Smooth muscle cell (in vitro differentiated cells): ENCODE results near the gene RNF125. TPM values are rescaled to one million over a fixed set of nuclear protein-coding genes. Genes with fewer than 3 reads are reported as not detected.
"Not testable (repeated sequence)": the region's sequence is repeated elsewhere in the genome, so short reads cannot be mapped to it uniquely, and the experiment has no call there.

Experiments
- DNase-seq: peaks from one replicate; lab custom pipeline; 2025; ENCODE audit not compliant: unreplicated experiment; lab: John Stamatoyannopoulos, UW
- H2AFZ ChIP-seq: fragments of 200-600 bp; sonication (generic); 2 replicates; pipeline ENCODE4 v1.6.0; 2016; ENCODE audit warnings: antibody characterized with exemption, low read depth, mild to moderate bottlenecking
- H3F3A ChIP-seq: fragments of 200-600 bp; sonication (generic); 2 replicates; pipeline ENCODE4 v1.6.0; 2017; ENCODE audit warnings: antibody characterized with exemption, low read depth
- H3K27ac ChIP-seq: fragments of 200-600 bp; sonication (generic); 2 replicates; pipeline ENCODE4 v1.5.1; 2016; ENCODE audit warnings: low read depth, mild to moderate bottlenecking
- H3K27me3 ChIP-seq: fragments of 200-600 bp; sonication (generic); 2 replicates; pipeline ENCODE4 v1.6.1; 2016; ENCODE audit warnings: low read depth, mild to moderate bottlenecking
- H3K36me3 ChIP-seq: fragments of 200-600 bp; sonication (generic); 2 replicates; pipeline ENCODE4 v1.5.1; 2016; ENCODE audit warnings: low read depth
- H3K4me1 ChIP-seq: fragments of 200-600 bp; sonication (generic); 2 replicates; pipeline ENCODE4 v1.5.1; 2016; ENCODE audit warnings: low read depth
- H3K4me2 ChIP-seq: fragments of 200-600 bp; sonication (generic); 2 replicates; pipeline ENCODE4 v1.6.0; 2016; ENCODE audit warnings: mild to moderate bottlenecking
- H3K4me3 ChIP-seq: fragments of 200-600 bp; sonication (generic); 2 replicates; pipeline ENCODE4 v1.5.1; 2016; ENCODE audit warnings: mild to moderate bottlenecking
- H3K79me2 ChIP-seq: fragments of 200-600 bp; sonication (generic); 2 replicates; pipeline ENCODE4 v1.6.0; 2016; ENCODE audit warnings: low read depth, mild to moderate bottlenecking
- H3K9ac ChIP-seq: fragments of 200-600 bp; sonication (generic); 2 replicates; pipeline ENCODE4 v1.6.0; 2016; ENCODE audit warnings: low read depth
- H3K9me3 ChIP-seq: fragments of 200-600 bp; sonication (generic); replicated peaks from 2 replicates; pipeline ENCODE4 v1.5.1; 2016; ENCODE audit warnings: low read depth
- H4K20me1 ChIP-seq: fragments of 200-600 bp; sonication (generic); 2 replicates; pipeline ENCODE4 v1.6.0; 2016; ENCODE audit warnings: low read depth
- WGBS: methylation state at CpG from one replicate; pipeline ENCODE4 v1.1.7; 2016; ENCODE audit warnings: low lambda C conversion rate; 5-methylcytosine and 5-hydroxymethylcytosine counted together
- polyA plus RNA-seq: library from polyadenylated mRNA; unstranded; fragments of >200 nt; fragmentation: Nextera tagmentation; extraction: Ambion mirVana; gene quantifications from 2 replicates; pipeline ENCODE4 v1.2.1, GENCODE V29; 2016
- total RNA-seq: library from RNA; depleted of rRNA; stranded (reverse); fragments of >200 nt; gene quantifications from 2 replicates; pipeline ENCODE4 v1.2.3, GENCODE V29; 2014
- TF ChIP-seq, protein P1 (sequence below): fragments of 200-600 bp; sonication (generic); IDR thresholded peaks from 2 replicates; pipeline ENCODE4 v1.5.1; 2017; ENCODE audit warnings: borderline replicate concordance, mild to moderate bottlenecking, antibody characterized with exemption; ENCODE audit not compliant: insufficient read depth, poor library complexity, severe bottlenecking

RNF125 gene
- total and polyA plus RNA-seq, 2 experiments from 2014 or later = 0.09 TPM; not detected in 1

DNA sequence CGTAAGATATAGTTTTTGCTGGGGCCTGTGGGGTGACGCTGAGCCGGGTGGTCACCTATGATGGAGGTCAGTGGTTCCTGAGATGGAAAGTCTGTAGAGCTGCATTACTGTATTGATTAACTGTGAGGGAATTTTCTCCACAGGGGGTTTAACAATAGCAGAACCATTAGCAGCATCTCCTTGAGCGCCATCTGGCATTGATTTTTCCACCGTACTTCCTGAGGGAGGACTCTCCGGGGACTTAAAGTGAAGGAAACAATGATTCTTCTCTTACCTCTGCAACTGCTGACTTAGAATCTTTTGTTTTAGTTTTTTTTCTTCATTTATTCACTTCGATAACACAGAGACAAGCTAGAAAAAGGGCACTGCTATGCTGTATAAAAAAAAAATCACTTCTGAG, 22.6 kb upstream of the RNF125 start:
- Histone ChIP-seq H4K20me1 (no peaks in the 10 kb centered on the region), H3K27ac (no peak overlapping the region), H3K9ac (no peak overlapping the region), H3K4me3 (no peak overlapping the region), H3F3A (no peaks in the 10 kb centered on the region), H3K79me2 (no peaks in the 10 kb centered on the region), H2AFZ (no peak overlapping the region), H3K4me2 (no peak overlapping the region), H3K9me3 (no peaks in the 10 kb centered on the region), H3K27me3 (no peaks in the 10 kb centered on the region), H3K4me1 (no peaks in the 10 kb centered on the region), H3K36me3 (no peaks in the 10 kb centered on the region)
- DNase-seq = no peak
- 91% methylated on average over 7 of the region's 7 CpGs for WGBS
- TF ChIP-seq, protein P1, sequence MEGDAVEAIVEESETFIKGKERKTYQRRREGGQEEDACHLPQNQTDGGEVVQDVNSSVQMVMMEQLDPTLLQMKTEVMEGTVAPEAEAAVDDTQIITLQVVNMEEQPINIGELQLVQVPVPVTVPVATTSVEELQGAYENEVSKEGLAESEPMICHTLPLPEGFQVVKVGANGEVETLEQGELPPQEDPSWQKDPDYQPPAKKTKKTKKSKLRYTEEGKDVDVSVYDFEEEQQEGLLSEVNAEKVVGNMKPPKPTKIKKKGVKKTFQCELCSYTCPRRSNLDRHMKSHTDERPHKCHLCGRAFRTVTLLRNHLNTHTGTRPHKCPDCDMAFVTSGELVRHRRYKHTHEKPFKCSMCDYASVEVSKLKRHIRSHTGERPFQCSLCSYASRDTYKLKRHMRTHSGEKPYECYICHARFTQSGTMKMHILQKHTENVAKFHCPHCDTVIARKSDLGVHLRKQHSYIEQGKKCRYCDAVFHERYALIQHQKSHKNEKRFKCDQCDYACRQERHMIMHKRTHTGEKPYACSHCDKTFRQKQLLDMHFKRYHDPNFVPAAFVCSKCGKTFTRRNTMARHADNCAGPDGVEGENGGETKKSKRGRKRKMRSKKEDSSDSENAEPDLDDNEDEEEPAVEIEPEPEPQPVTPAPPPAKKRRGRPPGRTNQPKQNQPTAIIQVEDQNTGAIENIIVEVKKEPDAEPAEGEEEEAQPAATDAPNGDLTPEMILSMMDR = no peak

DNA sequence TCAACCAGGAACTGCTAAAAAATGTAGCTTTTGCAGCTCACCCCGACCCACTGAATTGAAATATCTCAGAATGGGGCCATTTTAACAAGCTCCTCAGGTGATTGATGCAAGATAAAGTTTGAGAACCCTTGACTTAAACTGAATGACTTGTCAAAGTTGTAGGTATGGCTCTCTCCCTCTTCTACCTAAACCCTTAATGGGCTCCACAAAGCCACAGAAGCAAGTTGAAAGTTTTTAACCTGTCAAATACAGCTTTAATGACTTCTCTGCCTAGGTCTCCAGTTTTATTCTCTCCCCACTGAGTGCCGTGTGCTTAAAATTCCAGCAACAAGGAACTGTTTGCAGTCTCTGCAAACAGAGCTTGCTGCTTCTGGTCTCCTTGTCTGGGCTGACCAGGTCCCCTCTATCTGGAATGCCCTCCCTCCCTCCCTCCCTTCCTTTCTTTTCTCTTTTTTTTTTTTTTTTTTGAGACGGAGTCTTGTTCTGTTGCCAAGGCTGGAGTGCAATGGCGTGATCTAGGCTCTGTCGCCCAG, 19.7 kb upstream of the RNF125 start:
- no peaks in the 10 kb centered on the region for H3K9me3 ChIP-seq
- DNase-seq = no peak
- no peak overlapping the region for H3K4me3 ChIP-seq
- H3K4me2 ChIP-seq = no peak overlapping the region
- no peak overlapping the region for H3K27ac ChIP-seq
- H4K20me1 ChIP-seq = no peaks in the 10 kb centered on the region
- TF ChIP-seq, protein P1 = no peak
- H3K27me3 ChIP-seq = no peaks in the 10 kb centered on the region
- no peak overlapping the region for H2AFZ ChIP-seq
- H3K79me2 ChIP-seq = no peaks in the 10 kb centered on the region
- H3K9ac ChIP-seq = no peak overlapping the region
- 75% methylated on average over 2 of the region's 5 CpGs for WGBS
- no peaks in the 10 kb centered on the region for H3K36me3 ChIP-seq
- no peaks in the 10 kb centered on the region for H3K4me1 ChIP-seq
- H3F3A ChIP-seq = no peaks in the 10 kb centered on the region

DNA sequence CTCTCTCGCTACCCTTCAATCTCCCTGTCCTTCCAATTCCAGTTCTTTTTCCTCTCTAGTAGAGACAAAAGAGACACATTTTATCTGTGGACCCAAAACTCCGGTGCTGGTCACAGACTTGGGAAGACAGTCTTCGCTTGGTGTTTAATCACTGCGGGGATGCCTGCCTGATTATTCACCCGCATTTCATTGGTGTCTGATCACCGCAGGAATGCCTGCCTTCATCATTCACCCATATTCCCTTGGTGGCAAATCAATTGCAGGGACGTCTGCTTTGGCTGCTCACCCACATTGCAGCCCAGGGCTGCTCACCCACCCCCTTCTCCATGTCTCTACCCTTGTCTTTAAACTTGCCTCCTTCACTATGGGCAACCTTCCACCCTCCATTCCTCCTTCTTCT, 17.5 kb upstream of the RNF125 start:
- not testable (repeated sequence) for H3F3A ChIP-seq, H3K27me3 ChIP-seq, DNase-seq

DNA sequence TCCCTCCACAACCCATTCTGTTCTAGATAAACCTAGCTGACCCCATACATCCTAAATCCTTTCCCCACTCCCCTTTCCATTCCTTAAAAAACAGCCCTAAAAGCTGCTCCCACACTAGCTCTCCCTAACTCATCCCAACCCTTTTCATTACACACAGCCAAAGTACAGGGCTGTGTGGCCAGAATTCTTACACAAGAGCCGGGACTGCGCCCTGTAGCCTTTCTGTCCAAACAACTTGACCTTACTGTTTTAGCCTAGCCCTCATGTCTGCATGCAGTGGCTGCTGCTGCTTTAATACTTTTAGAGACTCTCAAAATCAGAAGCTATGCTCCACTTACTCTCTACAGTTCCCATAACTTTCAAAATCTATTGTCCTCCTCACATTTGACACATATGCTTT, 14.8 kb upstream of the RNF125 start:
- H3K27me3 ChIP-seq, H3K79me2 ChIP-seq, H3K9me3 ChIP-seq, H3K9ac ChIP-seq, H3K36me3 ChIP-seq, H3F3A ChIP-seq, H3K4me1 ChIP-seq, H3K27ac ChIP-seq, H2AFZ ChIP-seq, H4K20me1 ChIP-seq, H3K4me3 ChIP-seq, H3K4me2 ChIP-seq, DNase-seq: not testable (repeated sequence)
- 100% methylated on average over 2 of the region's 2 CpGs for WGBS

More for the DNA sequence above, 17.5 kb upstream of the RNF125 start:
- not testable (repeated sequence) for H2AFZ ChIP-seq, H3K79me2 ChIP-seq, H3K4me1 ChIP-seq, H4K20me1 ChIP-seq, H3K4me2 ChIP-seq, H3K9me3 ChIP-seq, H3K36me3 ChIP-seq, H3K27ac ChIP-seq, H3K9ac ChIP-seq, H3K4me3 ChIP-seq
- 93% methylated on average over 7 of the region's 7 CpGs for WGBS
